AG10803 (cell line): ENCODE measurements around the gene PSMA2.
A peak's percentile ranks its signal among the peaks of the same experiment; 100 is the strongest.

ENCODE experiments used
- DNase-seq: peaks from one replicate; pipeline ENCODE4 v3.0.0; 2010; ENCODE audit warnings: low read depth
- H3K4me3 ChIP-seq: 2 replicates; pipeline ENCODE4 v1.5.1; 2011; ENCODE audit warnings: mild to moderate bottlenecking, low read length, control low read depth
- CTCF ChIP-seq: conservative IDR thresholded peaks from 2 replicates; pipeline ENCODE4 v1.5.1; 2011; ENCODE audit warnings: mild to moderate bottlenecking, low read length, control low read depth, inconsistent platforms

PSMA2 gene

GRCh38 chr7:42931447-42931833 is 534 bp downstream of the PSMA2 start:
- H3K4me3 ChIP-seq: peak overlapping the region; percentile 81
- no peak for TF ChIP-seq CTCF
- DNase-seq: no peak

- TF ChIP-seq CTCF: no peak
- no peak for DNase-seq
- peak overlapping the region; percentile 81 for H3K4me3 ChIP-seq
Measured at GRCh38 chr7:42930889-42931288, 1.1 kb downstream of the PSMA2 start.

- no peak overlapping the region for H3K4me3 ChIP-seq
- DNase-seq: no peak
- TF ChIP-seq CTCF: no peak
Measured at GRCh38 chr7:42929449-42929848, 2.5 kb downstream of the PSMA2 start.

GRCh38 chr7:42928754-42929153 is 3.2 kb downstream of the PSMA2 start:
- no peak overlapping the region for H3K4me3 ChIP-seq
- no peak for TF ChIP-seq CTCF
- no peak for DNase-seq

- no peak for DNase-seq
- no peak overlapping the region for H3K4me3 ChIP-seq
- no peak for TF ChIP-seq CTCF
Measured at GRCh38 chr7:42926204-42926603, 5.8 kb downstream of the PSMA2 start.

- no peak for TF ChIP-seq CTCF
- H3K4me3 ChIP-seq: no peak overlapping the region
- DNase-seq: no peak
Measured at GRCh38 chr7:42925630-42926029, 6.3 kb downstream of the PSMA2 start.

GRCh38 chr7:42924223-42924838 is 7.6 kb downstream of the PSMA2 start:
- H3K4me3 ChIP-seq: no peak overlapping the region
- DNase-seq: no peak
- no peak for TF ChIP-seq CTCF
